ENCODE measurements around the gene RFX2. TPM values are rescaled to one million over a fixed set of nuclear protein-coding genes. Genes with fewer than 3 reads are reported as not detected.

RFX2 gene
- total and polyA plus RNA-seq, 9 of the 15 experiments (the other 6 are each of a cell fraction or from before 2014, with no cell fraction given): 3.6 to 18.7 (median 8.7) TPM

GRCh38 chr19:5953680-5954213, 156.6 kb downstream of the RFX2 start (continued):
- no peak for TF ChIP-seq ZBTB40 (IDR thresholded peaks at IDR 0.05)
- TF ChIP-seq ZBTB40 (CRISPR knock-in tag; IDR thresholded peaks at IDR 0.05): no peak
- no peak for TF ChIP-seq GATA2 (CRISPR knock-in tag; IDR thresholded peaks at IDR 0.05)
- no peak for TF ChIP-seq ARID4B (CRISPR knock-in tag; IDR thresholded peaks at IDR 0.05)
- TF ChIP-seq CBX5 (IDR thresholded peaks at IDR 0.05; ENCODE audit: borderline replicate concordance, low read depth): no peak
- no peak for TF ChIP-seq MECOM (CRISPR knock-in tag; IDR thresholded peaks at IDR 0.05)
- no peak for TF ChIP-seq CBFB (CRISPR knock-in tag; IDR thresholded peaks at IDR 0.05)
- no peak for TF ChIP-seq RBM34 (IDR thresholded peaks at IDR 0.05; ENCODE audit: borderline replicate concordance, insufficient read depth, low read length)
- no peak for TF ChIP-seq BRF2 (IDR thresholded peaks at IDR 0.05; ENCODE audit: borderline replicate concordance, insufficient read depth, insufficient read length)
- no peak for TF ChIP-seq ZNF639 (CRISPR knock-in tag; conservative IDR thresholded peaks at IDR 0.05 in 1 of 2, IDR thresholded peaks at IDR 0.05 in 1 of 2)
- TF ChIP-seq SREBF2 (CRISPR knock-in tag; IDR thresholded peaks at IDR 0.05): no peak
